Measurements from ENCODE around the gene RNF39. TPM values are rescaled to one million over a fixed set of nuclear protein-coding genes. Genes with fewer than 3 reads are reported as not detected.

Gene RNF39
- total RNA-seq, 1 experiment from 2014 or later: 3.6 TPM

DNA sequence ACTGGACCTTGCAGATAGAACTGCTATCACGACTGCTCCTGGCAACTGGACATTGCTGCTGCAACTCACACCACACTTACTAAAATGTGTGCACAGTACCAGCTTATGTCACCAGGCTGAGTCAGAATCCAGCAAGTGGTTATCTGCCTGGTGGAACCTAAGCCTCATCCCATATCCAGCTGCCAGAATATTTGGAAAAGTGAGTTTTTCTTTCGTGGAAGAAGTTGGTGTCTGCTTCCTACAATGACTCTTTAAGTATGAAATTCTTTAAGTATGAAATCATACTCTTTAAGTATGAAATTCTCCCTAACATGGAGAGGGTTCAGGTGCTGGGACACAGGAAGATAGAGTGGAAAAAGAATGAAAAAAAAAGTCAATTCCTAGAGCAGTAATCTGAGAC is 30.9 kb downstream of the RNF39 start:
- TF ChIP-seq, protein P1, sequence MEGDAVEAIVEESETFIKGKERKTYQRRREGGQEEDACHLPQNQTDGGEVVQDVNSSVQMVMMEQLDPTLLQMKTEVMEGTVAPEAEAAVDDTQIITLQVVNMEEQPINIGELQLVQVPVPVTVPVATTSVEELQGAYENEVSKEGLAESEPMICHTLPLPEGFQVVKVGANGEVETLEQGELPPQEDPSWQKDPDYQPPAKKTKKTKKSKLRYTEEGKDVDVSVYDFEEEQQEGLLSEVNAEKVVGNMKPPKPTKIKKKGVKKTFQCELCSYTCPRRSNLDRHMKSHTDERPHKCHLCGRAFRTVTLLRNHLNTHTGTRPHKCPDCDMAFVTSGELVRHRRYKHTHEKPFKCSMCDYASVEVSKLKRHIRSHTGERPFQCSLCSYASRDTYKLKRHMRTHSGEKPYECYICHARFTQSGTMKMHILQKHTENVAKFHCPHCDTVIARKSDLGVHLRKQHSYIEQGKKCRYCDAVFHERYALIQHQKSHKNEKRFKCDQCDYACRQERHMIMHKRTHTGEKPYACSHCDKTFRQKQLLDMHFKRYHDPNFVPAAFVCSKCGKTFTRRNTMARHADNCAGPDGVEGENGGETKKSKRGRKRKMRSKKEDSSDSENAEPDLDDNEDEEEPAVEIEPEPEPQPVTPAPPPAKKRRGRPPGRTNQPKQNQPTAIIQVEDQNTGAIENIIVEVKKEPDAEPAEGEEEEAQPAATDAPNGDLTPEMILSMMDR (IDR thresholded peaks at IDR 0.05; ENCODE audit: unreplicated experiment): no peak
- ChIA-PET CTCF (interaction anchor here (0.6 to 1.0 kb wide), 2 partner anchors 291 to 336 kb away, joined by 3 read pairs; no protein-coding TSS in a partner anchor), POLR2A (interaction anchor here (1.0 to 2.1 kb wide), 2 partner anchors 16 to 22 kb away, joined by 4 to 10 read pairs; partner anchors contain the start of gene POLR1H)
- no peaks in the 10 kb centered on the region for H3K27me3 Mint-ChIP-seq (ENCODE audit: insufficient read depth, unreplicated experiment)
- no peaks in the 10 kb centered on the region for H3K4me1 Mint-ChIP-seq (ENCODE audit: insufficient read depth, unreplicated experiment)
- H3K4me3 Mint-ChIP-seq (ENCODE audit: unreplicated experiment): no peak overlapping the region
- intact Hi-C loops (cut with micrococcal nuclease): no loop called here
- no peak overlapping the region for H3K27ac Mint-ChIP-seq (ENCODE audit: low read depth, unreplicated experiment)
- H3K36me3 Mint-ChIP-seq (ENCODE audit: insufficient read depth, unreplicated experiment): no peaks in the 10 kb centered on the region
- no peak for DNase-seq (ENCODE audit: unreplicated experiment)
- no peaks in the 10 kb centered on the region for H3K9me3 Mint-ChIP-seq (ENCODE audit: unreplicated experiment)
- BruUV-seq (replicated peaks): no TSS peak

DNA sequence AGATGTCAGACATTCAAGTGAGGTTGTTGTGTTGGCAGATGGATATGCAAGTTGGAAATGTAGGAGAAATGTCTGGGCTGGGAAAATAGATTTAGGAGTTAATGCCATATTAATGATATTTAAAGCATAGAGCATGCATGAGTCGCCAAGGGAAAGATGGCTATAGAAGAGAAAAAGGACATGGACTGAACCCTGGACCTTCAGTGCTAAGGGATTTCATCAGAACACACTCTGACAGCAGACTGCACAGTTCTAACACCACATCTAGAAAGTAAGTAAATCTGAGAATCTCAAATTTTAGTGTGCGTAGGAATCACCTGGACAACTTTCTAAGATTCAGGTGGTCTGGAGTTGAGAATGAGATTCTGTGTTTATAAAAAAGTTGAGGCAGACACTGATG is 31.8 kb downstream of the RNF39 start:
- Mint-ChIP-seq H3K4me3 (ENCODE audit: unreplicated experiment) (no peak overlapping the region), H3K36me3 (ENCODE audit: insufficient read depth, unreplicated experiment) (no peaks in the 10 kb centered on the region), H3K27me3 (ENCODE audit: insufficient read depth, unreplicated experiment) (no peaks in the 10 kb centered on the region), H3K9me3 (ENCODE audit: unreplicated experiment) (no peaks in the 10 kb centered on the region), H3K4me1 (ENCODE audit: insufficient read depth, unreplicated experiment) (no peaks in the 10 kb centered on the region), H3K27ac (ENCODE audit: low read depth, unreplicated experiment) (no peak overlapping the region)
- DNase-seq (ENCODE audit: unreplicated experiment): no peak
- intact Hi-C loops (cut with micrococcal nuclease): no loop called here
- TF ChIP-seq, protein P1 (IDR thresholded peaks at IDR 0.05; ENCODE audit: unreplicated experiment): no peak
- BruUV-seq (replicated peaks): no TSS peak
- ChIA-PET CTCF (interaction anchor here (1.0 kb wide), 1 partner anchor 290 kb away, joined by 3 read pairs; no protein-coding TSS in a partner anchor), POLR2A (interaction anchor here (2.1 kb wide), 1 partner anchor 17 kb away, joined by 10 read pairs; the partner anchor contains the start of gene POLR1H)

DNA sequence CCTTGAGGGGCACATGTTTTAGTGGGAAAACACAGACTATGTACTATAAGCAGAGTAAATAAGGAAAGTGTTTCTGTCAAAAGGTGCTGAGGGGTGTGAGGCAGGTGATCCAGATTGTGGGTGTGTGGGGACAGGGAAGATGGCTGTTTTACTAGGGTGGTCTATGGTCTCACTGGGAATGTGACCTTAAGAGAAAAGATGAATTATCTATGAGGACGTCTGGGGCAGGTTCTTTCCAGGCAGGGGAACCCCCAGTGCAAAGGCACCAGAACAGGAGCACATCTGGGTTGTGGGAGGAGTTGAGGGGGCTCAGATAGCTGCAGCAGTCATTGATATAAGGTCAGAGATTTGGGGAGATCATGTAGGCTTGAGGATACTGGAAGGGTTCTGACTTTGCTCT is 32.7 kb downstream of the RNF39 start:
- ChIA-PET CTCF (no interaction called here), POLR2A (no interaction called here)
- intact Hi-C loops (cut with micrococcal nuclease): no loop called here
- no peaks in the 10 kb centered on the region for H3K9me3 Mint-ChIP-seq (ENCODE audit: unreplicated experiment)
- no TSS peak for BruUV-seq (replicated peaks)
- no peak for DNase-seq (ENCODE audit: unreplicated experiment)
- H3K27me3 Mint-ChIP-seq (ENCODE audit: insufficient read depth, unreplicated experiment): no peaks in the 10 kb centered on the region
- no peaks in the 10 kb centered on the region for H3K4me1 Mint-ChIP-seq (ENCODE audit: insufficient read depth, unreplicated experiment)
- H3K4me3 Mint-ChIP-seq (ENCODE audit: unreplicated experiment): no peak overlapping the region
- H3K36me3 Mint-ChIP-seq (ENCODE audit: insufficient read depth, unreplicated experiment): no peaks in the 10 kb centered on the region
- no peak overlapping the region for H3K27ac Mint-ChIP-seq (ENCODE audit: low read depth, unreplicated experiment)
- TF ChIP-seq, protein P1 (IDR thresholded peaks at IDR 0.05; ENCODE audit: unreplicated experiment): no peak

DNA sequence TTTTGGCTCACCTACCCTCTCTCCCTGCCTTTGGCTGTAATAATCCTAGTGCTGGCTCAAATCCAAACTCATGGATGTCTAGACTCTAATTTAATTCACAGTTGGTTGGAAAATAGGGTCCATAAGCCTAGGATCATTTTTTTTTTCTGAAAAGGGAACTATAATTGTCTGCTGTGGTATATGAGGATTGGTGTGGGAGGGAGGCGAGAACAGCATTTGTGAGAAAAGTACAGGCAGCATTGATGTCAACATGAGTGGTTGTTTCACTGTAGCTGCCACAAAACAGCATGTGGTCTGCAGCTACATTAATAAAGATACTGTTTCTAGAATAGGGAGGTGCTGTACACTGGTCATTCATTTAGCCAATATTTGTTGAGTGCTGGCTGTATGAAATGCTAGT is 33.1 kb downstream of the RNF39 start:
- Mint-ChIP-seq H3K9me3 (ENCODE audit: unreplicated experiment) (no peaks in the 10 kb centered on the region), H3K36me3 (ENCODE audit: insufficient read depth, unreplicated experiment) (no peaks in the 10 kb centered on the region), H3K4me3 (ENCODE audit: unreplicated experiment) (no peak overlapping the region), H3K4me1 (ENCODE audit: insufficient read depth, unreplicated experiment) (peaks cover under 1% of the 10 kb centered on the region), H3K27ac (ENCODE audit: low read depth, unreplicated experiment) (no peak overlapping the region), H3K27me3 (ENCODE audit: insufficient read depth, unreplicated experiment) (no peaks in the 10 kb centered on the region)
- intact Hi-C loops (cut with micrococcal nuclease): no loop called here
- no TSS peak for BruUV-seq (replicated peaks)
- ChIA-PET CTCF (interaction anchor here (0.8 kb wide), 1 partner anchor 121 kb away, joined by 4 read pairs; no protein-coding TSS in a partner anchor), POLR2A (interaction anchor here (1.3 kb wide), 1 partner anchor 19 kb away, joined by 5 read pairs; the partner anchor contains the start of gene POLR1H)
- no peak for DNase-seq (ENCODE audit: unreplicated experiment)
- TF ChIP-seq, protein P1 (IDR thresholded peaks at IDR 0.05; ENCODE audit: unreplicated experiment): no peak

Data from MCF 10A (cell line).